Putamen (tissue), 1 donor: ENCODE results near the gene OSM.

Experiments used
- DNase-seq: peaks from one replicate; pipeline ENCODE4 v3.0.0-alpha.2; 2016; ENCODE audit warnings: low spot score

Gene OSM

GRCh38 chr22:30263883-30264282 lies 2.8 kb downstream of the OSM start:
- DNase-seq, result no peak

- DNase-seq, result no peak
These were observed 3.5 kb downstream of the OSM start for GRCh38 chr22:30262917-30263741.

GRCh38 chr22:30262112-30262511 lies 4.5 kb downstream of the OSM start:
- DNase-seq, result no peak

- DNase-seq, result no peak
These were observed 5.5 kb downstream of the OSM start for GRCh38 chr22:30261134-30261533.

- DNase-seq, result no peak
These were observed 6.0 kb downstream of the OSM start for GRCh38 chr22:30260682-30261081.

GRCh38 chr22:30260276-30260675 lies 6.4 kb downstream of the OSM start:
- no peak for DNase-seq

- DNase-seq, result no peak
These were observed 12.3 kb downstream of the OSM start for GRCh38 chr22:30254314-30254713.

- peak; percentile 58 for DNase-seq
These were observed 13.3 kb downstream of the OSM start for GRCh38 chr22:30253205-30253852.

- DNase-seq, result no peak
These were observed 14.0 kb downstream of the OSM start for GRCh38 chr22:30252411-30253204.

GRCh38 chr22:30251711-30252110 lies 14.9 kb downstream of the OSM start:
- no peak for DNase-seq

GRCh38 chr22:30250661-30251267 lies 15.9 kb downstream of the OSM start:
- DNase-seq, result no peak

- no peak for DNase-seq
These were observed 16.5 kb downstream of the OSM start for GRCh38 chr22:30250039-30250565.

GRCh38 chr22:30249049-30250038 lies 17.3 kb downstream of the OSM start:
- DNase-seq, result no peak

- DNase-seq, result no peak
These were observed 18.2 kb downstream of the OSM start for GRCh38 chr22:30248484-30248883.

GRCh38 chr22:30247974-30248373 lies 18.7 kb downstream of the OSM start:
- DNase-seq, result no peak

GRCh38 chr22:30247561-30247960 lies 19.1 kb downstream of the OSM start:
- DNase-seq, result no peak

- no peak for DNase-seq
These were observed 19.8 kb downstream of the OSM start for GRCh38 chr22:30246814-30247376.

- DNase-seq, result no peak
These were observed 20.5 kb downstream of the OSM start, which contains the start of gene LIF for GRCh38 chr22:30245985-30246813. Gene LIF (minus strand): TSS chr22:30246759. CDS start chr22:30246695, 64 bp downstream.

- no peak for DNase-seq
These were observed 21.3 kb downstream of the OSM start for GRCh38 chr22:30245181-30245984.
